GM18951 (cell line): ENCODE results near the gene TUBB2A.
"Not testable (repeated sequence)": the region's sequence is repeated elsewhere in the genome, so short reads cannot be mapped to it uniquely, and the experiment has no call there.

Source experiments
- POLR2A ChIP-seq: IDR thresholded peaks from 4 replicates; pipeline ENCODE4 v1.6.1; 2011; ENCODE audit warnings: mild to moderate bottlenecking; ENCODE audit not compliant: insufficient read length, insufficient read depth; ENCODE audit errors: extremely low read depth
- in situ Hi-C: fragments of 300-500 bp; cut with MboI; formaldehyde crosslinking; loops from one replicate; pipeline ENCODE4 v1.12.0; 2022; ENCODE audit warnings: low sequenced_read_pairs, mixed read lengths, inconsistent platforms; ENCODE audit not compliant: unreplicated experiment

The TUBB2A gene

GRCh38 chr6:3193102-3193849 is 35.9 kb upstream of the TUBB2A start:
- no peak for TF ChIP-seq POLR2A

GRCh38 chr6:3190779-3191178 is 33.4 kb upstream of the TUBB2A start:
- in situ Hi-C loops = no loop called here
- TF ChIP-seq POLR2A = no peak

More at GRCh38 chr6:3193102-3193849, 35.9 kb upstream of the TUBB2A start:
- in situ Hi-C loops = no loop called here

- in situ Hi-C loops = no loop called here
- TF ChIP-seq POLR2A = no peak
Measured at GRCh38 chr6:3190056-3190455, 32.7 kb upstream of the TUBB2A start.

GRCh38 chr6:3189192-3189591 is 31.8 kb upstream of the TUBB2A start:
- in situ Hi-C loops = not testable (repeated sequence)

GRCh38 chr6:3188262-3188661 is 30.9 kb upstream of the TUBB2A start:
- in situ Hi-C loops = no loop called here

GRCh38 chr6:3186974-3187382 is 29.6 kb upstream of the TUBB2A start:
- no peak for TF ChIP-seq POLR2A
- in situ Hi-C loops = no loop called here

More at GRCh38 chr6:3188262-3188661, 30.9 kb upstream of the TUBB2A start:
- no peak for TF ChIP-seq POLR2A

GRCh38 chr6:3183066-3183465 is 25.7 kb upstream of the TUBB2A start:
- in situ Hi-C loops = no loop called here
- TF ChIP-seq POLR2A = no peak

- no peak for TF ChIP-seq POLR2A
Measured at GRCh38 chr6:3181105-3181504, 23.8 kb upstream of the TUBB2A start.

GRCh38 chr6:3179945-3180344 is 22.6 kb upstream of the TUBB2A start:
- in situ Hi-C loops = not testable (repeated sequence)

More at GRCh38 chr6:3181105-3181504, 23.8 kb upstream of the TUBB2A start:
- in situ Hi-C loops = no loop called here

GRCh38 chr6:3178666-3179065 is 21.3 kb upstream of the TUBB2A start:
- in situ Hi-C loops = not testable (repeated sequence)

- in situ Hi-C loops = no loop called here
- TF ChIP-seq POLR2A = no peak
Measured at GRCh38 chr6:3176562-3177355, 19.4 kb upstream of the TUBB2A start.

- in situ Hi-C loops = no loop called here
- TF ChIP-seq POLR2A = no peak
Measured at GRCh38 chr6:3175715-3176402, 18.5 kb upstream of the TUBB2A start.

GRCh38 chr6:3173636-3174089 is 16.3 kb upstream of the TUBB2A start:
- in situ Hi-C loops = not testable (repeated sequence)

- in situ Hi-C loops = not testable (repeated sequence)
Measured at GRCh38 chr6:3172789-3173188, 15.4 kb upstream of the TUBB2A start.

GRCh38 chr6:3171313-3172175 is 14.2 kb upstream of the TUBB2A start:
- in situ Hi-C loops = not testable (repeated sequence)

GRCh38 chr6:3170676-3171075 is 13.3 kb upstream of the TUBB2A start:
- in situ Hi-C loops = not testable (repeated sequence)

GRCh38 chr6:3168046-3168445 is 10.7 kb upstream of the TUBB2A start:
- in situ Hi-C loops = not testable (repeated sequence)
